HepG2 (cell line): Measurements from ENCODE around the gene SALL2. TPM values are rescaled to one million over a fixed set of nuclear protein-coding genes. Genes with fewer than 3 reads are reported as not detected.

ENCODE experiments used
- ATM ChIP-seq: fragments of 450-650 bp; IDR thresholded peaks from 2 replicates; pipeline ENCODE4 v1.7.1; 2017; ENCODE audit warnings: mild to moderate bottlenecking, borderline replicate concordance
- HDAC2 ChIP-seq: sonication (generic); formaldehyde crosslinking; IDR thresholded peaks from 2 replicates; pipeline ENCODE4 v1.4.0; 2020; ENCODE audit warnings: missing genetic modification reagents
- NFYB ChIP-seq: sonication (generic); formaldehyde crosslinking; IDR thresholded peaks from 2 replicates; pipeline ENCODE4 v1.4.0; 2020; ENCODE audit warnings: missing genetic modification reagents
- NKX3-1 ChIP-seq: sonication (generic); formaldehyde crosslinking; IDR thresholded peaks from 2 replicates; pipeline ENCODE4 v1.5.0; 2020; ENCODE audit warnings: missing genetic modification reagents
- TAF1 ChIP-seq: sonication (generic); formaldehyde crosslinking; IDR thresholded peaks from 2 replicates; pipeline ENCODE4 v1.4.0; 2020; ENCODE audit warnings: missing genetic modification reagents
- ZNF180 ChIP-seq: sonication (generic); formaldehyde crosslinking; IDR thresholded peaks from 2 replicates; pipeline ENCODE4 v1.4.0; 2020; ENCODE audit warnings: low read depth, missing genetic modification reagents, borderline replicate concordance
- ZNF235 ChIP-seq: sonication (generic); formaldehyde crosslinking; IDR thresholded peaks from 2 replicates; pipeline ENCODE4 v1.8.1; 2023; ENCODE audit warnings: mild to moderate bottlenecking, missing genetic modification reagents, borderline replicate concordance
- ZNF572 ChIP-seq: sonication (generic); formaldehyde crosslinking; IDR thresholded peaks from 2 replicates; pipeline ENCODE4 v1.5.1; 2020; ENCODE audit warnings: mild to moderate bottlenecking, missing genetic modification reagents
- ZNF615 ChIP-seq: sonication (generic); formaldehyde crosslinking; IDR thresholded peaks from 2 replicates; pipeline ENCODE4 v1.5.0; 2020; ENCODE audit warnings: mild to moderate bottlenecking, missing genetic modification reagents, borderline replicate concordance
- polyA plus RNA-seq, 8 experiments: library from polyadenylated mRNA; depleted of rRNA in 3 of 8; stranded (reverse) in 7 of 8; unstranded in 1 of 8; fragments of >200 nt; fragmentation: Illumina TruSeq in 4 of 8; extraction: Trizol in 4 of 8; gene quantifications; 2 replicates each; pipeline versions ENCODE4 v1.2.1 to v1.2.3, GENCODE V29; 2011 to 2016; ENCODE audit warnings: low read depth in 4 of 8, missing spikeins in 1 of 8, mixed read lengths in 1 of 8; ENCODE audit not compliant: insufficient read depth in 1 of 8
- total RNA-seq, 5 experiments: library from RNA; depleted of rRNA; stranded (reverse); fragments of >200 nt; fragmentation: Illumina TruSeq; extraction: Trizol; gene quantifications; 2 replicates each; pipeline ENCODE4 v1.2.3, GENCODE V29; 2016; ENCODE audit warnings: low read depth in 1 of 5
- TF ChIP-seq, protein P1 (sequence below): IDR thresholded peaks from 2 replicates; pipeline ENCODE4 v1.4.0; 2020; ENCODE audit warnings: mild to moderate bottlenecking, missing genetic modification reagents
- TF ChIP-seq, protein P2 (sequence below): IDR thresholded peaks from 2 replicates; pipeline ENCODE4 v1.6.1; 2016; ENCODE audit warnings: missing genetic modification reagents, missing compliant biosample characterization
- TF ChIP-seq, protein P3 (sequence below): sonication (generic); formaldehyde crosslinking; IDR thresholded peaks from 2 replicates; pipeline ENCODE4 v1.5.0; 2020; ENCODE audit warnings: missing genetic modification reagents, mild to moderate bottlenecking, borderline replicate concordance

SALL2 gene
- total and polyA plus RNA-seq, 2 of the 13 experiments (the other 11 are each of a cell fraction or from before 2014, with no cell fraction given) = 4.9 to 5.8 TPM

DNA sequence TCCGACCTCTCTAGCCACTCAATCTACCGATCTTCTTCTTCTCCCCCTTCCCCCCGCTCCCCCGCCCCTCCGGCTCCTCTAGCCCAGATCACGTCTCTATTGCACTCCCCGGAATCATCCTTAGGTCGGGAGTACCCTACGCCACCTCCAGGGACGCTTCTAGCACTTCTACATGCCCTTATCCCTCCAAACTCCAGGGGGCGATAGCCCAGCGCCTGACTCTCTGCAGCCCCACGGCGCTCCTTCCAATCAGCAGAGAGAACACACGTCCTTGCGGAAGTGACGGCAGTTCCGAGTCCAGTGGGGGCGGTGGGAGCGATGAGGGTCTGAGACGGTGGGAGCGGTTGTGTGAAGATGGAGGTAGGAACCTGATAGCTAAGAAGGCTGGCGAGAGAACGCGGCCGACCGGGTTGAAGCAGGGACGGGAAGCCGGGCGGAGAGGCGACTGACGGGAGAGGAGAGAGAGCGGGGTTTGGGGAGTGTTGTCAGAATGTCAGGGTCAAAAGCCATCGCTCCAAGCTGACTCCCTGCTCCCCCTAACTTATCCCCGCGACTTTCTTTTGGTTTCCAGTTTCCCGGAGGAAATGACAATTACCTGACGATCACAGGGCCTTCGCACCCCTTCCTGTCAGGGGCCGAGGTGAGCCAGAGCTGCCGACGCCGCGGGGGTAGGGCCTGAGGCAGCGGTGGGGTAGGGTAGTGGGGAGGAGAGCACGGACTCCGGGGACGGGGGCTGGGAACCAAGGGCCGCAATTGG lies 49.0 kb downstream of the SALL2 start, which contains the start of the genes RAB2B and TOX4 (continued):
- TF ChIP-seq, protein P1, sequence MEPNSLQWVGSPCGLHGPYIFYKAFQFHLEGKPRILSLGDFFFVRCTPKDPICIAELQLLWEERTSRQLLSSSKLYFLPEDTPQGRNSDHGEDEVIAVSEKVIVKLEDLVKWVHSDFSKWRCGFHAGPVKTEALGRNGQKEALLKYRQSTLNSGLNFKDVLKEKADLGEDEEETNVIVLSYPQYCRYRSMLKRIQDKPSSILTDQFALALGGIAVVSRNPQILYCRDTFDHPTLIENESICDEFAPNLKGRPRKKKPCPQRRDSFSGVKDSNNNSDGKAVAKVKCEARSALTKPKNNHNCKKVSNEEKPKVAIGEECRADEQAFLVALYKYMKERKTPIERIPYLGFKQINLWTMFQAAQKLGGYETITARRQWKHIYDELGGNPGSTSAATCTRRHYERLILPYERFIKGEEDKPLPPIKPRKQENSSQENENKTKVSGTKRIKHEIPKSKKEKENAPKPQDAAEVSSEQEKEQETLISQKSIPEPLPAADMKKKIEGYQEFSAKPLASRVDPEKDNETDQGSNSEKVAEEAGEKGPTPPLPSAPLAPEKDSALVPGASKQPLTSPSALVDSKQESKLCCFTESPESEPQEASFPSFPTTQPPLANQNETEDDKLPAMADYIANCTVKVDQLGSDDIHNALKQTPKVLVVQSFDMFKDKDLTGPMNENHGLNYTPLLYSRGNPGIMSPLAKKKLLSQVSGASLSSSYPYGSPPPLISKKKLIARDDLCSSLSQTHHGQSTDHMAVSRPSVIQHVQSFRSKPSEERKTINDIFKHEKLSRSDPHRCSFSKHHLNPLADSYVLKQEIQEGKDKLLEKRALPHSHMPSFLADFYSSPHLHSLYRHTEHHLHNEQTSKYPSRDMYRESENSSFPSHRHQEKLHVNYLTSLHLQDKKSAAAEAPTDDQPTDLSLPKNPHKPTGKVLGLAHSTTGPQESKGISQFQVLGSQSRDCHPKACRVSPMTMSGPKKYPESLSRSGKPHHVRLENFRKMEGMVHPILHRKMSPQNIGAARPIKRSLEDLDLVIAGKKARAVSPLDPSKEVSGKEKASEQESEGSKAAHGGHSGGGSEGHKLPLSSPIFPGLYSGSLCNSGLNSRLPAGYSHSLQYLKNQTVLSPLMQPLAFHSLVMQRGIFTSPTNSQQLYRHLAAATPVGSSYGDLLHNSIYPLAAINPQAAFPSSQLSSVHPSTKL (CRISPR knock-in tag) = peak; percentile 81
- TF ChIP-seq NFYB (peak; percentile 91), HDAC2 (peak; percentile 86), ZNF615 (CRISPR knock-in tag) (no peak), ZNF180 (CRISPR knock-in tag) (0 out of 2 replicates have a peak, but pooled peaks have one; percentile 36), ATM (no peak), ZNF572 (no peak), NKX3-1 (CRISPR knock-in tag) (peak; percentile 76; the same call in 1 of the 2 replicates), TAF1 (CRISPR knock-in tag) (peak; percentile 77), ZNF235 (CRISPR knock-in tag) (peak; percentile 61; the same call in 1 of the 2 replicates)
- TF ChIP-seq, protein P2, sequence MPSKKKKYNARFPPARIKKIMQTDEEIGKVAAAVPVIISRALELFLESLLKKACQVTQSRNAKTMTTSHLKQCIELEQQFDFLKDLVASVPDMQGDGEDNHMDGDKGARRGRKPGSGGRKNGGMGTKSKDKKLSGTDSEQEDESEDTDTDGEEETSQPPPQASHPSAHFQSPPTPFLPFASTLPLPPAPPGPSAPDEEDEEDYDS (CRISPR knock-in tag) = peak; percentile 85
- TF ChIP-seq, protein P3, sequence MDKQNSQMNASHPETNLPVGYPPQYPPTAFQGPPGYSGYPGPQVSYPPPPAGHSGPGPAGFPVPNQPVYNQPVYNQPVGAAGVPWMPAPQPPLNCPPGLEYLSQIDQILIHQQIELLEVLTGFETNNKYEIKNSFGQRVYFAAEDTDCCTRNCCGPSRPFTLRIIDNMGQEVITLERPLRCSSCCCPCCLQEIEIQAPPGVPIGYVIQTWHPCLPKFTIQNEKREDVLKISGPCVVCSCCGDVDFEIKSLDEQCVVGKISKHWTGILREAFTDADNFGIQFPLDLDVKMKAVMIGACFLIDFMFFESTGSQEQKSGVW (CRISPR knock-in tag) = no peak
